PFSK-1 (cell line): ENCODE measurements around the gene CARD16.

Experiments used
- POLR2AphosphoS5 ChIP-seq: IDR thresholded peaks from 2 replicates; pipeline ENCODE4 v1.6.1; 2012; ENCODE audit warnings: low read depth, mild to moderate bottlenecking, control low read depth, low read length, moderate library complexity
- TF ChIP-seq, protein P1 (sequence below), 2 experiments: IDR thresholded peaks; 2 replicates each; pipeline versions ENCODE4 v1.6.1 to v1.8.0; 2011 to 2012; ENCODE audit warnings: low read depth in 2 of 2, low read length in 2 of 2, control low read depth in 1 of 2, inconsistent platforms in 1 of 2, mild to moderate bottlenecking in 1 of 2, moderate library complexity in 1 of 2; ENCODE audit not compliant: insufficient read depth in 1 of 2

DNA sequence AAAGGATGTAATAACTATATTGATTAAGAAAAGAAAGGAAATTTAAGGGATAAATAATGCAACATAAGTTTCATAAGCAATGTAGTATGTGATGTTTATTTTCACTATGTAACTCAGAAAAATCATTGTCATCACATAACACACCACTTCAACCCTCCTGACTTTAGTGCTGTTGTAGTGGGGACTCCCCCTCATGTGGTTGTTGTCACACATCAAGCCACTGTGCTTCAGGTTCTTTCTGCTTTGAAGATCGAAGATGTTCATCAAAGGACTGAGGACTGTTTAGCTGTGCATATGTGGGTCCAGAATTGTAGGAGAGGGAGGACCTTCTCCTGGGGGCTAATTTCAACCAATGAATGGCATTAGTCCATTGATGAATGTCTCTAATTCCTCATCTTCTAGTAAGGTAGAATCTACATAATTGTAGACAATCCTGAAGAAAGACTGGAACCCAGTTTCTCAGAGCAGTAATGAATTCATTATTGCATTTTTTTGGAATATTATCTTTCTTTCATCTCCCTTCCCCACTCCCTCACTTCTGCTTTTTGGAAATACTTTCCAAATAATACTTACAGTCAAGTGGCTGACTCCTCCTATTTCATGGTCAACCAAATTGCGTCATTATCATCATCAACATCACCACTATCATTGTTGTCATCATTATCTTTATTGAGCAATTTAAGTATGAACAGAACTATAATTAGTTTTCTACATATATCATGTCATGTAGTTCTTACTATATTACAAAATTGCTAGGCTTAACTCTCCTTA is 9.8 kb upstream of the CARD16 start:
- TF ChIP-seq, protein P1, sequence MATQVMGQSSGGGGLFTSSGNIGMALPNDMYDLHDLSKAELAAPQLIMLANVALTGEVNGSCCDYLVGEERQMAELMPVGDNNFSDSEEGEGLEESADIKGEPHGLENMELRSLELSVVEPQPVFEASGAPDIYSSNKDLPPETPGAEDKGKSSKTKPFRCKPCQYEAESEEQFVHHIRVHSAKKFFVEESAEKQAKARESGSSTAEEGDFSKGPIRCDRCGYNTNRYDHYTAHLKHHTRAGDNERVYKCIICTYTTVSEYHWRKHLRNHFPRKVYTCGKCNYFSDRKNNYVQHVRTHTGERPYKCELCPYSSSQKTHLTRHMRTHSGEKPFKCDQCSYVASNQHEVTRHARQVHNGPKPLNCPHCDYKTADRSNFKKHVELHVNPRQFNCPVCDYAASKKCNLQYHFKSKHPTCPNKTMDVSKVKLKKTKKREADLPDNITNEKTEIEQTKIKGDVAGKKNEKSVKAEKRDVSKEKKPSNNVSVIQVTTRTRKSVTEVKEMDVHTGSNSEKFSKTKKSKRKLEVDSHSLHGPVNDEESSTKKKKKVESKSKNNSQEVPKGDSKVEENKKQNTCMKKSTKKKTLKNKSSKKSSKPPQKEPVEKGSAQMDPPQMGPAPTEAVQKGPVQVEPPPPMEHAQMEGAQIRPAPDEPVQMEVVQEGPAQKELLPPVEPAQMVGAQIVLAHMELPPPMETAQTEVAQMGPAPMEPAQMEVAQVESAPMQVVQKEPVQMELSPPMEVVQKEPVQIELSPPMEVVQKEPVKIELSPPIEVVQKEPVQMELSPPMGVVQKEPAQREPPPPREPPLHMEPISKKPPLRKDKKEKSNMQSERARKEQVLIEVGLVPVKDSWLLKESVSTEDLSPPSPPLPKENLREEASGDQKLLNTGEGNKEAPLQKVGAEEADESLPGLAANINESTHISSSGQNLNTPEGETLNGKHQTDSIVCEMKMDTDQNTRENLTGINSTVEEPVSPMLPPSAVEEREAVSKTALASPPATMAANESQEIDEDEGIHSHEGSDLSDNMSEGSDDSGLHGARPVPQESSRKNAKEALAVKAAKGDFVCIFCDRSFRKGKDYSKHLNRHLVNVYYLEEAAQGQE (IDR thresholded peaks at IDR 0.05; ENCODE audit: insufficient read depth in 1 of 2, low read depth in 2 of 2, low read length in 2 of 2), result no peak
- no peak for TF ChIP-seq POLR2AphosphoS5
